Measurements from ENCODE around the gene JADE1.

DNA sequence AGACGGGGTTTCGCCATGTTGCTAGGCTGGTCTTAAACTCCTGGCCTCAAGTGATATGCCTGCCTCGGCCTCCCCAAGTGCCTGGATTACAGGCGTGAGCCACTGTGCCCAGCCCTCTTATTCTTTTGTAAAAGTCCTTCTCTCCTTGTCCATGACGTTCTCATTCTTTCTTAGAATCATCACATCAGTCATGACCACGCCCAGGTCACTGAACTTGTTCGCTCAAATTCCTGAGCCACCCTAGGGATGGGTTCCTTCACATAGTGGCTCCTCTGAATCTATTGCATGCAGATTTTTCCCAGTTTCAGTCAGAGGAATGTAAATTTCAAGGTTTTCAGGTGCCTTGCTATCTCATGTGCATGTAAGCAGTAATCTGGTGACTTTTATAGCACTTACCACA, 15.7 kb downstream of the JADE1 start:
- TF ChIP-seq, protein P1, sequence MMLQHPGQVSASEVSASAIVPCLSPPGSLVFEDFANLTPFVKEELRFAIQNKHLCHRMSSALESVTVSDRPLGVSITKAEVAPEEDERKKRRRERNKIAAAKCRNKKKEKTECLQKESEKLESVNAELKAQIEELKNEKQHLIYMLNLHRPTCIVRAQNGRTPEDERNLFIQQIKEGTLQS (IDR thresholded peaks at IDR 0.05): no peak
- TF ChIP-seq, protein P2, sequence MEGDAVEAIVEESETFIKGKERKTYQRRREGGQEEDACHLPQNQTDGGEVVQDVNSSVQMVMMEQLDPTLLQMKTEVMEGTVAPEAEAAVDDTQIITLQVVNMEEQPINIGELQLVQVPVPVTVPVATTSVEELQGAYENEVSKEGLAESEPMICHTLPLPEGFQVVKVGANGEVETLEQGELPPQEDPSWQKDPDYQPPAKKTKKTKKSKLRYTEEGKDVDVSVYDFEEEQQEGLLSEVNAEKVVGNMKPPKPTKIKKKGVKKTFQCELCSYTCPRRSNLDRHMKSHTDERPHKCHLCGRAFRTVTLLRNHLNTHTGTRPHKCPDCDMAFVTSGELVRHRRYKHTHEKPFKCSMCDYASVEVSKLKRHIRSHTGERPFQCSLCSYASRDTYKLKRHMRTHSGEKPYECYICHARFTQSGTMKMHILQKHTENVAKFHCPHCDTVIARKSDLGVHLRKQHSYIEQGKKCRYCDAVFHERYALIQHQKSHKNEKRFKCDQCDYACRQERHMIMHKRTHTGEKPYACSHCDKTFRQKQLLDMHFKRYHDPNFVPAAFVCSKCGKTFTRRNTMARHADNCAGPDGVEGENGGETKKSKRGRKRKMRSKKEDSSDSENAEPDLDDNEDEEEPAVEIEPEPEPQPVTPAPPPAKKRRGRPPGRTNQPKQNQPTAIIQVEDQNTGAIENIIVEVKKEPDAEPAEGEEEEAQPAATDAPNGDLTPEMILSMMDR (IDR thresholded peaks at IDR 0.05; ENCODE audit: low read depth, low read length, missing input control): no peak
- TF ChIP-seq TAF1 (conservative IDR thresholded peaks at IDR 0.05) (no peak), FOXA1 (IDR thresholded peaks at IDR 0.05) (no peak), YY1 (IDR thresholded peaks at IDR 0.05) (no peak)
